GM12878 (cell line): ENCODE results near the gene DHRS1. TPM values are rescaled to one million over a fixed set of nuclear protein-coding genes. Genes with fewer than 3 reads are reported as not detected.

Source experiments
- ATAC-seq: fragments of 200-7000 bp; cut with Tn5 transposase; 3 replicates; pipeline ENCODE4 v1.9.1; 2020; ENCODE audit warnings: mild to moderate bottlenecking, moderate library complexity
- BruUV-seq: library from RNA; stranded (reverse); fragments of 400-500 nt; replicated peaks from 2 replicates; lab custom pipeline; 2021; lab: Mats Ljungman, UMichigan
- CTCF ChIA-PET: fragments of 300-600 bp; sonication (Branson Sonifier 250); formaldehyde crosslinking; extraction: SDS; loops from one replicate; lab custom pipeline; 2021; ENCODE audit warnings: inconsistent platforms; lab: Yijun Ruan, JAX
- POLR2A ChIA-PET: fragments of 350-600 bp; formaldehyde crosslinking; extraction: SDS; loops from one replicate; lab custom pipeline; 2021; ENCODE audit warnings: inconsistent platforms; lab: Charles Lee
- RAD21 ChIA-PET: fragments of 300-600 bp; sonication (Branson Sonifier 250); formaldehyde crosslinking; loops from one replicate; lab custom pipeline; 2023; ENCODE audit warnings: antibody characterized with exemption; ENCODE audit not compliant: unreplicated experiment; lab: Charles Lee
- SMC1A ChIA-PET: fragments of 300-600 bp; sonication (Branson Sonifier 250); formaldehyde crosslinking; loops from one replicate; lab custom pipeline; 2023; ENCODE audit not compliant: unreplicated experiment, uncharacterized antibody; lab: Charles Lee
- DNase-seq: peaks from one replicate; pipeline ENCODE4 v3.0.0-alpha.2; 2011; ENCODE audit warnings: low read depth, low spot score
- FAIRE-seq: peaks from 3 replicates; lab custom pipeline; 2011; peaks lifted over from hg19 to GRCh38; lab: Jason Lieb, UNC
- H2AFZ ChIP-seq: 2 replicates; pipeline ENCODE4 v1.6.0; 2011; ENCODE audit warnings: low read depth, low read length, control low read depth; ENCODE audit not compliant: control insufficient read depth
- H3K27ac ChIP-seq: 2 replicates; pipeline ENCODE4 v1.5.1; 2011; ENCODE audit warnings: control low read depth; ENCODE audit not compliant: control insufficient read depth, insufficient read depth
- H3K27me3 ChIP-seq, 2 experiments: replicated peaks in 1 of 2; 2 replicates each; pipeline versions ENCODE4 v1.6.0 to v1.6.1; 2011; ENCODE audit warnings: low read length in 1 of 2; ENCODE audit not compliant: control insufficient read depth in 2 of 2, insufficient read depth in 2 of 2
- H3K36me3 ChIP-seq, 2 experiments: 2 replicates each; pipeline ENCODE4 v1.5.1; 2011; ENCODE audit warnings: low read length in 1 of 2; ENCODE audit not compliant: control insufficient read depth in 2 of 2, insufficient read depth in 2 of 2
- H3K4me1 ChIP-seq: 2 replicates; pipeline ENCODE4 v1.6.1; 2011; ENCODE audit warnings: mild to moderate bottlenecking, low read length, moderate library complexity, mixed read lengths; ENCODE audit not compliant: control insufficient read depth, insufficient read depth
- H3K4me2 ChIP-seq: 2 replicates; pipeline ENCODE4 v1.6.0; 2011; ENCODE audit warnings: control low read depth; ENCODE audit not compliant: control insufficient read depth, insufficient read depth
- H3K4me3 ChIP-seq: fragments of 200-600 bp; sonication (generic); 2 replicates; pipeline ENCODE4 v1.5.1; 2016
- H3K79me2 ChIP-seq: 2 replicates; pipeline ENCODE4 v1.6.0; 2011; ENCODE audit warnings: low read length; ENCODE audit not compliant: control insufficient read depth, insufficient read depth
- H3K9ac ChIP-seq: 2 replicates; pipeline ENCODE4 v1.8.0; 2011; ENCODE audit warnings: low read length, control low read depth, mixed read lengths; ENCODE audit not compliant: control insufficient read depth, insufficient read depth
- H3K9me3 ChIP-seq: replicated peaks from 3 replicates; pipeline ENCODE4 v1.5.1; 2011; ENCODE audit warnings: mild to moderate bottlenecking, low read length; ENCODE audit not compliant: control insufficient read depth, insufficient read depth
- H4K20me1 ChIP-seq: 2 replicates; pipeline ENCODE4 v1.6.0; 2011; ENCODE audit not compliant: control insufficient read depth, insufficient read depth
- ATF7 ChIP-seq: fragments of 450-650 bp; IDR thresholded peaks from 2 replicates; pipeline ENCODE4 v1.6.1; 2016; ENCODE audit warnings: low read depth, mild to moderate bottlenecking
- CHD4 ChIP-seq: fragments of 200-600 bp; sonication (generic); IDR thresholded peaks from 2 replicates; pipeline ENCODE4 v1.6.1; 2016; ENCODE audit warnings: mild to moderate bottlenecking
- HDGF ChIP-seq: fragments of 450-650 bp; IDR thresholded peaks from 2 replicates; pipeline ENCODE4 v1.6.1; 2016; ENCODE audit warnings: antibody characterized with exemption
- IKZF1 ChIP-seq: fragments of 450-650 bp; conservative IDR thresholded peaks from 2 replicates; pipeline ENCODE4 v1.6.1; 2017; ENCODE audit warnings: antibody characterized with exemption, mild to moderate bottlenecking
- KLF5 ChIP-seq: fragments of 450-650 bp; IDR thresholded peaks from 2 replicates; pipeline ENCODE4 v1.6.1; 2014; ENCODE audit warnings: mild to moderate bottlenecking; ENCODE audit not compliant: partially characterized antibody
- MAX ChIP-seq: IDR thresholded peaks from 2 replicates; pipeline ENCODE4 v1.6.1; 2012; ENCODE audit warnings: low read depth, low read length, improper control_type of control experiment
- MEF2B ChIP-seq: fragments of 450-650 bp; IDR thresholded peaks from 2 replicates; pipeline ENCODE4 v1.6.1; 2018; ENCODE audit warnings: mild to moderate bottlenecking, moderate library complexity; ENCODE audit not compliant: partially characterized antibody, poor library complexity, severe bottlenecking
- MTA2 ChIP-seq: fragments of 450-650 bp; IDR thresholded peaks from 2 replicates; pipeline ENCODE4 v1.6.1; 2016; ENCODE audit warnings: low read depth, mild to moderate bottlenecking, moderate library complexity
- MXI1 ChIP-seq: fragments of 150-350 bp; IDR thresholded peaks from 2 replicates; pipeline ENCODE4 v1.6.1; 2011; ENCODE audit warnings: low read depth, mild to moderate bottlenecking, inconsistent platforms, low read length, improper control_type of control experiment
- NR2C1 ChIP-seq: fragments of 450-650 bp; IDR thresholded peaks from 2 replicates; pipeline ENCODE4 v1.6.1; 2017; ENCODE audit warnings: antibody characterized with exemption, mild to moderate bottlenecking, moderate library complexity
- PAX5 ChIP-seq: IDR thresholded peaks from 2 replicates; pipeline ENCODE4 v1.6.1; 2011; ENCODE audit warnings: low read depth, low read length, borderline replicate concordance
- RAD21 ChIP-seq: IDR thresholded peaks from 2 replicates; pipeline ENCODE4 v1.6.1; 2011; ENCODE audit warnings: mild to moderate bottlenecking, low read depth, low read length, moderate library complexity; ENCODE audit not compliant: insufficient read depth
- RELB ChIP-seq: fragments of 450-650 bp; IDR thresholded peaks from 2 replicates; pipeline ENCODE4 v1.6.1; 2017; ENCODE audit warnings: low read depth, mild to moderate bottlenecking, moderate library complexity
- SMARCA5 ChIP-seq: fragments of 450-650 bp; IDR thresholded peaks from 2 replicates; pipeline ENCODE4 v1.6.1; 2017; ENCODE audit warnings: mild to moderate bottlenecking
- SMC3 ChIP-seq: IDR thresholded peaks from 2 replicates; pipeline ENCODE4 v1.6.1; 2011; ENCODE audit warnings: low read length, improper control_type of control experiment, borderline replicate concordance
- SPI1 ChIP-seq: IDR thresholded peaks from 2 replicates; pipeline ENCODE4 v1.6.1; 2011; ENCODE audit warnings: low read depth, mild to moderate bottlenecking, low read length, moderate library complexity, borderline replicate concordance; ENCODE audit not compliant: insufficient read depth
- STAT3 ChIP-seq: IDR thresholded peaks from 2 replicates; pipeline ENCODE4 v1.6.1; 2011; ENCODE audit warnings: low read depth, low read length, improper control_type of control experiment
- SUPT20H ChIP-seq: IDR thresholded peaks from 2 replicates; pipeline ENCODE4 v1.6.1; 2011; ENCODE audit warnings: low read depth, mild to moderate bottlenecking, low read length, moderate library complexity, borderline replicate concordance; ENCODE audit not compliant: control insufficient read depth
- TAF1 ChIP-seq: IDR thresholded peaks from 2 replicates; pipeline ENCODE4 v1.6.1; 2011; ENCODE audit warnings: mild to moderate bottlenecking, low read depth, low read length, borderline replicate concordance
- TBL1XR1 ChIP-seq: IDR thresholded peaks from 2 replicates; pipeline ENCODE4 v1.6.1; 2012; ENCODE audit warnings: low read depth, low read length, improper control_type of control experiment
- TCF3 ChIP-seq: IDR thresholded peaks from 2 replicates; pipeline ENCODE4 v1.6.1; 2012; ENCODE audit warnings: low read depth, mild to moderate bottlenecking, low read length, borderline replicate concordance; ENCODE audit not compliant: insufficient read depth
- WRNIP1 ChIP-seq: IDR thresholded peaks from 2 replicates; pipeline ENCODE4 v1.6.1; 2011; ENCODE audit warnings: low read depth, low read length, improper control_type of control experiment, borderline replicate concordance
- WGBS: methylation state at CpG from one replicate; pipeline ENCODE4 v1.1.6; 2016; ENCODE audit warnings: low lambda C conversion rate; ENCODE audit not compliant: insufficient replicate concordance, insufficient coverage; ENCODE audit errors: missing lambda C conversion rate; 5-methylcytosine and 5-hydroxymethylcytosine counted together
- in situ Hi-C: fragments of 300-500 bp; cut with MboI; formaldehyde crosslinking; loops from 9 replicates; pipeline ENCODE4 v1.14.3; 2018; ENCODE audit warnings: mixed read lengths
- intact Hi-C: fragments of 100-400 bp; cut with micrococcal nuclease; formaldehyde crosslinking; loops from one replicate; pipeline ENCODE4 v1.14.2; 2022; ENCODE audit not compliant: unreplicated experiment
- polyA plus RNA-seq, 11 experiments: library from polyadenylated mRNA; depleted of rRNA in 4 of 11; unstranded in 6 of 11; stranded (reverse) in 5 of 11; fragments of >200 nt; fragmentation: Nextera tagmentation in 4 of 11; fragmentation: Illumina TruSeq in 1 of 11; extraction: Ambion mirVana in 4 of 11; extraction: Trizol in 1 of 11; gene quantifications; 1 replicate in 1 of 11; 2 replicates in 10 of 11; pipeline versions ENCODE4 v1.2.1 to v1.2.3, GENCODE V29; 2011 to 2016; ENCODE audit warnings: inconsistent platforms in 2 of 11, missing spikeins in 2 of 11, low read depth in 1 of 11
- total RNA-seq, 4 experiments: library from RNA; depleted of rRNA in 3 of 4; stranded (reverse); fragments of >200 nt in 3 of 4; fragmentation: Illumina TruSeq in 1 of 4; extraction: Trizol in 1 of 4; gene quantifications; 2 replicates each; pipeline versions ENCODE4 v1.2.1 to v1.2.3, GENCODE V29; 2013 to 2021

Gene DHRS1
- total and polyA plus RNA-seq, 10 of the 15 experiments (the other 5 are each of a cell fraction or from before 2014, with no cell fraction given) = 12.1 to 45.0 (median 25.7) TPM

- ChIA-PET RAD21 (interaction anchor here (0.7 to 7.8 kb wide), 21 partner anchors 11 to 238 kb away, joined by 3 to 231 read pairs (median 7); partner anchors contain the start of genes CHMP4A, CIDEB, DCAF11 and IPO4), CTCF (interaction anchor here (0.6 to 13.4 kb wide), 29 partner anchors 12 to 691 kb away, joined by 3 to 368 read pairs (median 6); partner anchors contain the start of genes CHMP4A, CIDEB, DCAF11 and IPO4), SMC1A (interaction anchor here (0.7 to 10.1 kb wide), 23 partner anchors 9 to 238 kb away, joined by 3 to 201 read pairs (median 6); partner anchors contain the start of genes CHMP4A, CIDEB, DCAF11 and IRF9), POLR2A (interaction anchor here (0.6 to 9.0 kb wide), 13 partner anchors 9 to 238 kb away, joined by 3 to 118 read pairs (median 4); partner anchors contain the start of genes CIDEB, MDP1, RABGGTA and TINF2)
- H3K27ac ChIP-seq = peak overlapping the region; percentile 69
- H2AFZ ChIP-seq = peak overlapping the region; percentile 56
- BruUV-seq = no TSS peak
- H3K4me3 ChIP-seq = peak overlapping the region; percentile 3; the same call in 1 of the 2 replicates
- no peaks in the 10 kb centered on the region for H3K27me3 ChIP-seq
- H3K9ac ChIP-seq = peak overlapping the region; percentile 58
- DNase-seq (peak; percentile 82), ATAC-seq (peak; percentile 80), FAIRE-seq (peak; percentile 84)
- H3K36me3 ChIP-seq = peaks cover 5 to 26% of the 10 kb centered on the region in 2 experiments
- peak overlapping the region; percentile 56 for H3K4me2 ChIP-seq
- no peaks in the 10 kb centered on the region for H4K20me1 ChIP-seq
- 50% methylated on average over 12 of the region's 12 CpGs for WGBS
- no peaks in the 10 kb centered on the region for H3K9me3 ChIP-seq
- peaks cover 25% of the 10 kb centered on the region for H3K4me1 ChIP-seq
- peaks cover 23% of the 10 kb centered on the region for H3K79me2 ChIP-seq
- in situ Hi-C loops = loop anchor here (5.0 kb wide), 1 partner anchor 54 kb away; the partner anchor contains the start of gene TINF2
- intact Hi-C loops = loop anchor here (1.0 to 5.0 kb wide), 8 partner anchors 17 to 282 kb away; partner anchors contain the start of genes IPO4, MDP1, PCK2 and PSME2
- no peak; the same call in 1 of the 2 replicates for TF ChIP-seq PAX5
- TF ChIP-seq TBL1XR1 = peak; percentile 71; the same call in 1 of the 2 replicates
- peak; percentile 40; the same call in 1 of the 2 replicates for TF ChIP-seq HDGF
- TF ChIP-seq IKZF1 = peak; percentile 83
- no peak for TF ChIP-seq TAF1
- no peak for TF ChIP-seq TCF3
- TF ChIP-seq STAT3 = peak; percentile 81; the same call in 1 of the 2 replicates
- peak; percentile 63 for TF ChIP-seq MAX
- no peak for TF ChIP-seq NR2C1
- no peak for TF ChIP-seq KLF5
- no peak for TF ChIP-seq SUPT20H
- peak; percentile 96; the same call in 1 of the 2 replicates for TF ChIP-seq WRNIP1
- peak; percentile 64 for TF ChIP-seq RELB
- TF ChIP-seq SMC3 = peak; percentile 99
- no peak for TF ChIP-seq CHD4
- TF ChIP-seq SPI1 = no peak; the same call in 1 of the 2 replicates
- TF ChIP-seq RAD21 = peak; percentile 97
- peak; percentile 86 for TF ChIP-seq ATF7
- no peak for TF ChIP-seq MXI1
- peak; percentile 49; the same call in 1 of the 2 replicates for TF ChIP-seq SMARCA5
- peak; percentile 87 for TF ChIP-seq MEF2B
- 0 out of 2 replicates have a peak, but pooled peaks have one; percentile 33 for TF ChIP-seq MTA2
These were observed 3.0 kb downstream of the DHRS1 start for GRCh38 chr14:24296341-24297157.
